T-helper 1 cell treated with Interleukin-12 subunit alpha and Interleukin-12 subunit beta and Interleukin-4 antibody, amounts not matched to agents 30 μg/mL and 1 μg/mL, for 36 hours (primary cell): ENCODE measurements around the gene ABHD17C.
"Not testable (repeated sequence)": the region's sequence is repeated elsewhere in the genome, so short reads cannot be mapped to it uniquely, and the experiment has no call there.

Experiments used
- H3K27ac Mint-ChIP-seq: one replicate; pipeline ENCODE4 v1.8.0; 2021; ENCODE audit warnings: mild to moderate bottlenecking, mixed read lengths
- H3K27me3 Mint-ChIP-seq: one replicate; pipeline ENCODE4 v1.8.0; 2021; ENCODE audit warnings: low read depth, mixed read lengths
- H3K36me3 Mint-ChIP-seq: one replicate; pipeline ENCODE4 v1.8.0; 2021; ENCODE audit warnings: low read depth, mixed read lengths
- H3K4me1 Mint-ChIP-seq: one replicate; pipeline ENCODE4 v1.8.0; 2021; ENCODE audit warnings: low read depth, mixed read lengths
- H3K4me3 Mint-ChIP-seq: one replicate; pipeline ENCODE4 v1.8.0; 2021; ENCODE audit warnings: mild to moderate bottlenecking, moderate library complexity, mixed read lengths
- H3K9me3 Mint-ChIP-seq: one replicate; pipeline ENCODE4 v1.8.0; 2021; ENCODE audit warnings: mixed read lengths

Gene ABHD17C

DNA sequence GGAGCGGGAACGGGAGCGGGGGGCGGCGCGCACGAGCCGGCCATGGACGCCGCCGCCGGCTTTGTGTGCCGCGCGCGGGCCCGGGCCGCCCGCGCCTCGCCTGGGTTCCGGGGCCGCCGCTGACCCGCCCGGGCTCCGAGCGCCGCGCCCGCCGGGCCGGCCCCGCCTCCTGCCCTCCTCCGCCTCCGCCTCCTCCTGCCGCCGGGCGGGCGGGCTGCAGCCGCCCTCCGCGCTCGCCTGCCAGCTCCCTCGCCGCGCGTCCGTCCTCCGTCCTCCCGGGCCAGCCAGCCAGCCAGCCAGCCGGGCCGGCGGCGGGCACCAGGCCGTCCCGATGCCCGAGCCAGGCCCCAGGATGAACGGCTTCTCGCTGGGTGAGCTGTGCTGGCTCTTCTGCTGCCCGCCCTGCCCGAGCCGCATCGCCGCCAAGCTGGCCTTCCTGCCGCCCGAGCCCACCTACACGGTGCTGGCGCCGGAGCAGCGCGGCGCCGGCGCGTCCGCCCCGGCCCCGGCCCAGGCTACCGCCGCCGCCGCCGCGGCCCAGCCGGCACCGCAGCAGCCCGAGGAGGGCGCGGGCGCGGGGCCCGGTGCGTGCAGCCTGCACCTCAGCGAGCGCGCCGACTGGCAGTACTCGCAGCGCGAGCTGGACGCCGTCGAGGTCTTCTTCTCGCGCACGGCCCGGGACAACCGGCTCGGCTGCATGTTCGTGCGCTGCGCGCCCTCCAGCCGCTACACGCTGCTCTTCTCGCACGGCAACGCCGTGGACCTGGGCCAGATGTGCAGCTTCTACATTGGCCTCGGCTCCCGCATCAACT, at the start of gene ABHD17C:
Gene ABHD17C (plus strand): TSS at position 212 of the 812 bp plus-strand sequence. CDS start 120 bp downstream, at position 332.
- H3K4me1 Mint-ChIP-seq = peaks cover 13% of the 10 kb centered on the region
- H3K27me3 Mint-ChIP-seq = peaks cover 49% of the 10 kb centered on the region
- peak within 1 kb of the TSS; percentile 73 for H3K27ac Mint-ChIP-seq
- no peaks in the 10 kb centered on the region for H3K36me3 Mint-ChIP-seq
- H3K4me3 Mint-ChIP-seq = peak within 1 kb of the TSS; percentile 90
- no peaks in the 10 kb centered on the region for H3K9me3 Mint-ChIP-seq

DNA sequence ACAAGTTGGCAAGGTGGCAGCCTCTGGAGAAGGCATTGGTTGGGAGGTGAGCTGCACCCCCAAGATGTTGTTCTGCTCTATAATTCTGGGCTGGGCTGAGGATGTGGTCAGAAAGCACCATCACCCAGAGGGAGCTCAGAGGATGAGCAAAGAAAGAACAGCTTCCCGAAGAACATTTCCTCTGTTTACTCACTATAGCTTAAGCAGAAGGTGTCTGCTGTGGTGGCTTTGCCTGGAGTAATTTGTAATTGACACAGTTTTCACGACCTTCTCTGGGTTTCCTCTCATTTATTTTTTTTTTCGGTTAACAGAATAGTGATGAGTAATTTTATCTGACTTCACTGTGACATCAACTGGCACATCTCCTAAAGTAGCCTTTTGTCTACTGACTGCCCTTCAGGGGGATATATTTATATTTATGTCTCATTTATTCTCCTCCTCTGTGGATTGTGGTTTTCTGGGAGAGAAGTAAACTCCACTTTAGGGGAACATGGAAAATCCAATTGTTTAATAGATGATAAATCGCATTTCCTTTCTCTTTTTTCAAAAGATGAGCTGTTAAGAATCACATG, 49.5 kb upstream of the ABHD17C start:
- Mint-ChIP-seq H3K36me3 (no peaks in the 10 kb centered on the region), H3K4me3 (no peak overlapping the region), H3K4me1 (peaks cover 6% of the 10 kb centered on the region), H3K27ac (no peak overlapping the region), H3K27me3 (no peaks in the 10 kb centered on the region), H3K9me3 (peaks cover 4% of the 10 kb centered on the region)

DNA sequence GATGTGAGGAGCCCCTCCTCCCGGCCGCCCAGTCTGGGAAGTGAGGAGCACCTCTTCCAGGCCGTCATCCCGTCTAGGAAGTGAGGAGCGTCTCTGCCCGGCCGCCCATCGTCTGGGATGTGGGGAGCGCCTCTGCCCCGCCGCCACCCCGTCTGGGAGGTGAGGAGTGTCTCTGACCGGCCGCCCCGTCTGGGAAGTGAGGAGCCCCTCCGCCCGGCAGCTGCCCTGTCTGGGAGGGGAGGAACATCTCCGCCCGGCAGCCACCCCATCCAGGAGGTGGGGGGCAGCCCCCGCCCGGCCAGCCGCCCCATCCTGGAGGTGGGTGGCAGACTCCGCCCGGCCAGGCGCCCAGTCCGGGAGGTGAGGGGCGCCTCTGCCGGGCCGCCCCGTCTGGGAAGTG, 47.7 kb upstream of the ABHD17C start:
- H3K4me1 Mint-ChIP-seq, H3K36me3 Mint-ChIP-seq, H3K27ac Mint-ChIP-seq, H3K27me3 Mint-ChIP-seq, H3K9me3 Mint-ChIP-seq, H3K4me3 Mint-ChIP-seq: not testable (repeated sequence)

DNA sequence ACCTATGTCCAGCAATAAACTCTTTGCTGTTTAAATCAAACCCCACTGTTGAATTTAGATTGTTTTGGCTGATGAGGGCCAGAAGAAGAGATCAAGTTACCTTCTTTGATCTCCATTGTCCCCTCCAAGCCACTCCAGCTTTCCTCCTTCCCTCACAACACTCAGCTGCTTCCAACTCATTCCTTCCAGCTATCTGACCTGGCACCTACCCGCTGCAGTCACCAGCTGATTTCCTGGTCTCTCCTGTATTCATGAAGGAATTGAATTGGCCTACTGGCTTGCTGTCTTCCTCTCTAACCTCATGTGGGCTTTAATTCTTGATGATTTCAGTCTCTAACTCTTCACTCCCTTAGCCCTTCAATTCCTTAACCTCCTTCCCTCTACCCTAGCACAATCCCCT, 40.8 kb upstream of the ABHD17C start:
- Mint-ChIP-seq H3K9me3 (peaks cover 6% of the 10 kb centered on the region), H3K27ac (no peak overlapping the region), H3K36me3 (no peaks in the 10 kb centered on the region), H3K4me1 (no peaks in the 10 kb centered on the region), H3K4me3 (no peak overlapping the region), H3K27me3 (peaks cover 9% of the 10 kb centered on the region)

DNA sequence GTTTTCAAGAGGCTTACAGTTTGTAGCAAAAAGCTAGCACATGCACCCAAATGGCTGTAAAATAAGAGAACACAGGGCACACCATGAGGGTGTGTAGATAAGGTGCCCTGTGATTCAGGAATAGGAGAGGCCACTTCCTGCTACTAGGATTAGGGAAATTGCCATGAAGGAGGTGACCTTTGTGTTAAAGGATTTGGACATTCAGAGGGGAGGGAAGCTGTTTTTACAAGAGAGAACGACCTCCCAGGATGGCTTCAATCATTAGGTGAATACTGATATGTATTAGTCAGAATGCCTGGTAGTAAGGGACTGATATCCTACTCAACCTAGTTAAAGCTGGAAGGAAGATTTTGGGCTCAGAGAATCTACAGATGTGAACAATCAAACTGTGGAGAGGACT, 35.7 kb upstream of the ABHD17C start:
- Mint-ChIP-seq H3K9me3 (no peaks in the 10 kb centered on the region), H3K27me3 (no peaks in the 10 kb centered on the region), H3K27ac (no peak overlapping the region), H3K4me1 (no peaks in the 10 kb centered on the region), H3K4me3 (no peak overlapping the region), H3K36me3 (no peaks in the 10 kb centered on the region)

DNA sequence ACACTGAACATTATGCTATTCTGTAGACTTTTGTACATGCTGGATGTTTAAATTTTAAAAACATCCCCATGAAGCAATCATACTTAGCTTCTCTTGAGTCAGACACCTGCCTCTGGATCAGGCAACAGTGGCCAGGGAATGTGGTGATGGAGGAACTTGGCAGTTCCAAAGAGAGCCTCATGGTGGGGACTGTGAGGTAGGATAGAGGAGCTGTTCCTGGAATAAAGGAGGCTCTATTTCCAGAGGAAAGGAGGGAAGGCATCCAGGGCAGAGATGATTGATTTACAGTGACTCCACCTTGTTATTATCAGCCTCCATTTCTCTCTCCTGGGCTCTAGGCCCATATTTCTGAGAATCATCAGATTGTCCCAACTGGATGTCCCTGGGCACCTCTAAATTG, 35.0 kb upstream of the ABHD17C start:
- Mint-ChIP-seq H3K4me3 (no peak overlapping the region), H3K27ac (no peak overlapping the region), H3K4me1 (no peaks in the 10 kb centered on the region), H3K9me3 (no peaks in the 10 kb centered on the region), H3K27me3 (no peaks in the 10 kb centered on the region), H3K36me3 (no peaks in the 10 kb centered on the region)

DNA sequence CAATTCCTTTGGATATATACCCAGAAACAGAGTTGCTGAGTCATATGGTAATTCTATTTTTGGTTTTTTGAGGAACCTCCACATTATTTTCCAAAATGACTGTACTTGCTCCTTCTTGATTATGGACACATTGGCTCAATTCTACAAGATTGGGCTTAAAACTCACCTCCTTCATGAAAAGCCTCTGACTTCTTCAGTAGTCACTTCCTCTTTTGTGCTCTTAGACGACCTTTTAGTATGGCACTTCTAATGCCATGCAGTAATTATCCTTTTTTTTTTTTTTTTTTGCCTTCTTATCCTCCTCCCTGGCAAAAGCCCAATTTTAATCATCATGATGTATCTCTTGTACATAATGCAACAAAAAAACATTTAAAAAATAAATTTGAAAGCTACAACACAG, 33.0 kb upstream of the ABHD17C start:
- H3K36me3 Mint-ChIP-seq = no peaks in the 10 kb centered on the region

DNA sequence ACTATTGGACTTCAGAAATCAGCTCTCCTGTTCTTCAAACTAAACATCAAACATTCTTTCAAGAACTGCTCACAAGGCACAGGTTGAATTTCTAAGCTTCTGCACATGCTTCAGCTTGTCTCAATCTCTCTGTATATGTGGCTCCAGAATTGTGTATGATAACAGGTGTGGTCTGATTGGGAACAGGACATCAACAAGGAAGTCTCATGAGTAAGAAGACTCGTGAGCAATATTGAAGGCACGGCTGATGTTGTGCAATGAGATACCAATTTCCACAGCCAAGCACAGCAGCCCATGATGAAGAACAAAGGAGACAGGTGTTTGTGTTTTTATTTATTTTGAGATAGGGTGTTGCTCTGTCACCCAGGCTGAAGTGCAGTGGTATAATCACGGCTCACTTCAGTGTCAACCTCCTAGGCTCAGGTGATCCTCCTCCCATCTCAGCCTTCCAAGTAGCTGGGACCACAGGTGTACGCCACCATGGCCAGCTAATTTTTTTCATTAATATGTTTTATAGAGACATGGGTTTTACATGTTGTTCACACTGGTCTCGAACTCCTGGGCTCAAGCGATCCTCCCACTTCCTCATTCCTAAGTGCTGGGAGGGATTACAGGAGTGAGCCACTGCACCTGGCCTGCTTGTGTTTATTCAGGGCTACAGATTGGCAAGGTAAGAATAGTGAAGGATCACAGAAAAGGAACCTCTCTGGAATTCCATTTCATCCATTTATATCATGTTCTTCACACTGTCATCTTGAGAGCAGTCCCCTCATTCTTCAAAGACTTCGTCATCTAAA, 32.2 kb upstream of the ABHD17C start:
- Mint-ChIP-seq H3K27me3 (no peaks in the 10 kb centered on the region), H3K36me3 (no peaks in the 10 kb centered on the region), H3K9me3 (no peaks in the 10 kb centered on the region), H3K4me1 (no peaks in the 10 kb centered on the region), H3K27ac (no peak overlapping the region), H3K4me3 (no peak overlapping the region)

More for the DNA sequence above, 33.0 kb upstream of the ABHD17C start:
- Mint-ChIP-seq H3K4me1 (no peaks in the 10 kb centered on the region), H3K27me3 (no peaks in the 10 kb centered on the region), H3K27ac (no peak overlapping the region), H3K4me3 (no peak overlapping the region), H3K9me3 (no peaks in the 10 kb centered on the region)

DNA sequence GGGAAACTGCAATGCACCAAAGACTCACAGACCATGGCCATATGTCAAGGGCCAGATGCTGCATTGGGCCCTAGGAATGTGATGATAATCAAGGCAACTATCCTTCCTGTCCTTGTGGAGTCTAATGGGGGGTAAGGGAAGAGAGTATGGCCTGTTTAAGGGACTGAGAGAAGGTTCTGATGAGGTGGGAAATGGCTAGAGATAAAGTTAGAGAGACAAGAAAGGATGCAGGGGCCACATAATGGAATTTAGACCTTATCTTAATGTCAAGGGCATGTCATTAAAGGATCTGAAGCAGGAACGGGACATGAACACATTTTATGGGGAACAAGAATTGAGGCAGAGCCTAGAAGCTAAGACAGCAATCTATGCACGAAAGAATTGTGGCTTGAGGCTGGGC, 30.0 kb upstream of the ABHD17C start:
- Mint-ChIP-seq H3K27ac (no peak overlapping the region), H3K27me3 (peaks cover 13% of the 10 kb centered on the region), H3K4me3 (no peak overlapping the region), H3K36me3 (no peaks in the 10 kb centered on the region), H3K9me3 (no peaks in the 10 kb centered on the region), H3K4me1 (no peaks in the 10 kb centered on the region)

DNA sequence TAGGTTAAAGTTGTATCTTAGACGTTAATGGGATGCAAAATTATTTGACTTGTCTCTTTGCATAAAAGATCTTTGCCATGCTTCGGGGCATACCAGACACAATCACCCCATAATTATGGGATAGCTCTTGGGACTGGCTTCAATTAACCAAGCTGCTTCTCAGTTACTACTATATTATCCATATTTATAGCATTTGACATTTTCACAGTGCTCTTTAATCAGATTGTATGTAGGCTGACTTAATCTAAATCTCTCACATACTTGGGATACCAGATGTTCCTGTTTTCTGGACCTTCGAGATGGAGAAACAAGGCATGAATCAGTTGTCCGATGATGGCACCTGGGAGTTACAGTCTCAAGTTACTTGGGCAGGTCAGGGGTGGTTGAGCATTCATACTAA, 27.2 kb upstream of the ABHD17C start:
- Mint-ChIP-seq H3K36me3 (no peaks in the 10 kb centered on the region), H3K9me3 (no peaks in the 10 kb centered on the region), H3K4me1 (no peaks in the 10 kb centered on the region), H3K4me3 (no peak overlapping the region), H3K27ac (no peak overlapping the region), H3K27me3 (peaks cover 13% of the 10 kb centered on the region)

DNA sequence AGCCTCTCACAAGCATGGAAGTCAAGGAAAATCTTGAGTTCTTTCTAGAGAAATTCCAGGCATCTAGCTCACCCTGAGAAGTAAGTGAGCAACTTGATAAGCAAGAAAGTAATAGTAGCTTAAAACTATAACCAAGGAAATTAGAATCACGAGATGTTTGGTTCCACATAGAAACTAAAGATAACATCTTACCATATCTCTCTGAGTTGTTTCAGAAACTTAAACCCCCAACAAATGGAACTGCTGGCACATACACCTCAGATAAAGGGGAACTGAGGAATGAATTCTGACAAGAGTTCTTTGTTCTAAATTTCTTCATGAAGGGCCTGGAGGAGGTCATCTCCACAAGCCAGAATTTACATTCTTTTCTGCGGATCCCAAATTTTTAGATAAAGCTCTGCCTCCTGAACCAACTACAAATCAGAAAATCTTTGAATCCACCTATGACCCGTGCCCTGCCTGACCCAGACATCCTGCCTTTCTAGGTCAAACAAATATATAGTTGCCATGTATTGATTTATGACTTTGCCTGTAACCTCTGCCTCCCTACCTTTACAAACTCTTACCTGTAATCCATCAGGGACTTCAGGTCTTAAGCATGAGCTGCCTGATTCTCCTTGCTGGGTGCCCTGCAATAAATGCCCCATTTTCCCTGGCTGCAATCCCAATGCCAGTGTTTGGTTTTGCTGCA, 26.4 kb upstream of the ABHD17C start:
- no peak overlapping the region for H3K4me3 Mint-ChIP-seq
- H3K9me3 Mint-ChIP-seq = no peaks in the 10 kb centered on the region
- peaks cover 1% of the 10 kb centered on the region for H3K4me1 Mint-ChIP-seq
- peaks cover 13% of the 10 kb centered on the region for H3K27me3 Mint-ChIP-seq
- no peaks in the 10 kb centered on the region for H3K36me3 Mint-ChIP-seq
- H3K27ac Mint-ChIP-seq = no peak overlapping the region

DNA sequence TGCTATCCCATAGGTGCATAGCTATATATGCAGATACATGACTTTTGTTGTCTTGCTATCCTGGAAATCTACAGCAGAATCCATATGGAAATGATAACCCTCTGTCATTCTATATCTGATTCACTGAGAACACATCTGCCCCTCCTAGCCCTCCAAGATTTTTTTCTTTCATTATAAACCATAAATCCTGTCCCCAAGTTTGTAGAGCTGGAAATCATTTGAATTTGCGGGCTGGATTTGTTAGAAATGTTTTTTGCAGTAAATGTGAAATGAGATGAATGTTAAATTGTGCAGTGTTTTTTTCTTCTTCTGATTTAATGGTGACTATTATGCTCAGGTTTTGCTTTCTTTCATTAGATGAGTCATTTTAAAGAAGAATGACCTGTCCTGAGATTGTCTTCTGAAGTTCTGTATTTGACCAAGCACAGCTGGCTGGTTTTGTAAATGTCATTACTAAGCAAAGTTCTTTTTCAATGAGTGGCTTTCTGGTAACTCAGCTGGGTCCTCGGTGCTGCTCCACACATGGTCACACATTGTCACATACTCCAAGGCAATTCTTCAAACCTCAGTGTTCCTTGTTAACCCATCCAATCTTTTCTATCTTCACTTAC, 25.3 kb upstream of the ABHD17C start:
- Mint-ChIP-seq H3K4me1 (peaks cover 11% of the 10 kb centered on the region), H3K36me3 (no peaks in the 10 kb centered on the region), H3K9me3 (no peaks in the 10 kb centered on the region), H3K27me3 (peaks cover 13% of the 10 kb centered on the region), H3K4me3 (no peak overlapping the region), H3K27ac (no peak overlapping the region)

DNA sequence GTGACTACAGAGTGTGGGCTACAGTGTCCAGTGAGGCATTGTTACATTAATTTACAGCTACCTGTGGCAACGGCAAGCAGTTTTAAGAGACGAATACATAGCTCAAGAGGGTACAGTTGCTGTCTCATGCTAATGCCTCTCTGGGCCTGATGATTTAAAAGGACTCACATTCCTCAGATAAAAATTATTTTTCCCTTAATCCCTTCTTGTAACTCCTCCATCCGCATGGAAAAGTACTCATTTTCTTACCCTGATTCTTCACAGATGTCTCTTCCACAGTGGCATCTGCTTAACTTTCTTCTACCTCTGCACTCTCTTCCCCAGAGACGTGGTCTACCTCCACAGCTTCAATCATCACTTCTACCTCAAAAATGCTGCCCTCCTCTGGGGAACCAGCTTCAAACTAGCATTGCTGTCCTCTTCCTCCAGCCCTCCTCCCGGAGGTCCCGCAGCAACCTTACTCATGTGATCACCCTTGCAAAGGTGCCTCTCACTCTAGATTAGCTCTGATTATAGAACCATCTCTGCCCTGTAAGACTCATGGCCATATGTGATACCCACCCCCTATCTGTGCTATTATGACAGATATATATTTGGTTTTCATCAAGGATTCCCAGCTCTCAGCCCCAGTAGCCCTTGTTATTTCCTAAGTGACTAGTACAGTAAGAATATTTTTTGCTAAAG, 21.4 kb upstream of the ABHD17C start:
- Mint-ChIP-seq H3K27ac (no peak overlapping the region), H3K4me3 (no peak overlapping the region), H3K4me1 (peaks cover 11% of the 10 kb centered on the region), H3K36me3 (no peaks in the 10 kb centered on the region), H3K27me3 (peaks cover 11% of the 10 kb centered on the region), H3K9me3 (no peaks in the 10 kb centered on the region)

DNA sequence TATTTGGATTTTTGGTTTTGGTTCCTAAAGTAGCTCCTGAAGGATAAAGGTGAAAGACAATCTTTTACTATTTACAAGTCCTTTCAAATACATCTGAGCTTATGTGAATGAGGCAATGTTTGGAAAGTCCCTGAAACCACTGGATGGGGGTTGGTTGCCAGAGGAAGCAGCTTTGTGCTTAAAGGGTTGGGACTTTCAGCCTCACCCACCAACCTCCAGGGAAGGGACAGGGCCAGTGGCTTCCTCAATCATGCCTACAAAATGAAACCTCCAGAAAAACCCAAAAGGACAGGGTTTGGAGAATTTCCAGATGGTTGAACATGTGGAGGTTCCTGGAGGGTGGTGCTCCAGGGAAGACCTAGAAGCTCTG, 20.9 kb upstream of the ABHD17C start:
- Mint-ChIP-seq H3K4me1 (peaks cover 11% of the 10 kb centered on the region), H3K9me3 (no peaks in the 10 kb centered on the region), H3K27me3 (peaks cover 6% of the 10 kb centered on the region), H3K27ac (no peak overlapping the region), H3K36me3 (no peaks in the 10 kb centered on the region), H3K4me3 (no peak overlapping the region)
